Left lung (tissue), 10 donors: Measurements from ENCODE around the gene STK31. TPM values are rescaled to one million over a fixed set of nuclear protein-coding genes. Genes with fewer than 3 reads are reported as not detected.
"Not testable (repeated sequence)": the region's sequence is repeated elsewhere in the genome, so short reads cannot be mapped to it uniquely, and the experiment has no call there.

Experiments
- ATAC-seq: fragments of 200-7000 bp; cut with Tn5 transposase; one replicate; pipeline ENCODE4 v1.9.1; 2020; ENCODE audit warnings: moderate library complexity
- DNase-seq, 4 donors: peaks; one replicate each; pipeline ENCODE4 v3.0.0-alpha.2; 2013 to 2020
- H3K27ac ChIP-seq, 2 donors: fragments of 200-600 bp; sonication (generic) in 1 of 2; one replicate each; pipeline versions ENCODE4 v1.5.0 to v1.8.0; 2020 to 2021
- H3K27me3 ChIP-seq, 2 donors: fragments of 200-600 bp; sonication (generic) in 1 of 2; one replicate each; pipeline versions ENCODE4 v1.5.0 to v1.8.0; 2020 to 2021
- H3K36me3 ChIP-seq, 2 donors: fragments of 200-600 bp; sonication (generic) in 1 of 2; one replicate each; pipeline versions ENCODE4 v1.5.0 to v1.8.0; 2020 to 2021
- H3K4me1 ChIP-seq, 2 donors: fragments of 200-600 bp; one replicate each; pipeline ENCODE4 v1.8.0; 2021
- H3K4me3 ChIP-seq, 2 donors: fragments of 200-600 bp; sonication (generic) in 1 of 2; one replicate each; pipeline versions ENCODE4 v1.5.0 to v1.8.0; 2020 to 2021; ENCODE audit warnings: mild to moderate bottlenecking in 1 of 2
- H3K9me3 ChIP-seq, 2 donors: fragments of 200-600 bp; sonication (generic) in 1 of 2; one replicate each; pipeline versions ENCODE4 v1.5.0 to v1.8.0; 2020 to 2021
- intact Hi-C, 2 donors: fragments of 100-400 bp; cut with DNase I; formaldehyde crosslinking; loops; one replicate each; pipeline versions ENCODE4 v1.11.2 to v1.14.2; 2022
- polyA plus RNA-seq, 6 donors: library from polyadenylated mRNA; unstranded; fragments of 120-200 nt; gene quantifications; one replicate each; pipeline ENCODE4 v1.2.1, GENCODE V29; 2013; ENCODE audit not compliant: insufficient read length in 6 of 6
- total RNA-seq, 2 donors: library from RNA; stranded (reverse); fragmentation: NEBNext Ultra II Directional; extraction: Animal tissue kit (Norgen Biotek cat#: 25700); gene quantifications; one replicate each; pipeline ENCODE4 v1.2.1, GENCODE V29; 2021
- TF ChIP-seq, protein P1 (sequence below), 2 donors: fragments of 200-600 bp; sonication (generic) in 1 of 2; IDR thresholded peaks; one replicate each; pipeline versions ENCODE4 v1.5.0 to v1.8.0; 2021; ENCODE audit warnings: antibody characterized with exemption in 2 of 2
- donor health status: DM: no; HTN: yes; CAD: no.
- donor health status: DM: no; HTN: no; CAD: no.

The STK31 gene
- total and polyA plus RNA-seq, 8 donors, result 0.90 to 1.6 (median 1.3) TPM

DNA sequence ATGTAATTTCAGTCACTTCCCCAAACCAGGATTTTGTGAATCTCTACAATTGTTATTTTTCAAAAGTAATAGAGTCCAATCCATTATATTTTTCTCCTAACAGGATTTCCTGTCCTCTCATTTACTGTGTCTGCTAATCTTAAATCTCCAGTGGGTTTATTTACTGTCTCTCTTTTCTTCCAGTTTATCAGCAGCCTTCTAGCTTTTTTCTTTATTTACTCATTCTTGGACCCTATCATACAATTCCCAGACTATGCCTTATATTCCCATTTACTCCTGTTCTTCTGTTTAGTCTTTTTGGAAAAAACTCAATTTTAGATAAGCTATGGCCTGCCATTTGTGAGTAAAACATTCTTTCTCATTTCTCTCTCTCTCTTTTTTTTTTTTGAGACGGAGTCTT, 94.7 kb downstream of the STK31 start:
- H3K36me3 ChIP-seq, result no peaks in the 10 kb centered on the region
- peaks cover 0 to 3% of the 10 kb centered on the region in 2 donors for H3K9me3 ChIP-seq
- no peak overlapping the region for H3K27ac ChIP-seq
- TF ChIP-seq, protein P1, sequence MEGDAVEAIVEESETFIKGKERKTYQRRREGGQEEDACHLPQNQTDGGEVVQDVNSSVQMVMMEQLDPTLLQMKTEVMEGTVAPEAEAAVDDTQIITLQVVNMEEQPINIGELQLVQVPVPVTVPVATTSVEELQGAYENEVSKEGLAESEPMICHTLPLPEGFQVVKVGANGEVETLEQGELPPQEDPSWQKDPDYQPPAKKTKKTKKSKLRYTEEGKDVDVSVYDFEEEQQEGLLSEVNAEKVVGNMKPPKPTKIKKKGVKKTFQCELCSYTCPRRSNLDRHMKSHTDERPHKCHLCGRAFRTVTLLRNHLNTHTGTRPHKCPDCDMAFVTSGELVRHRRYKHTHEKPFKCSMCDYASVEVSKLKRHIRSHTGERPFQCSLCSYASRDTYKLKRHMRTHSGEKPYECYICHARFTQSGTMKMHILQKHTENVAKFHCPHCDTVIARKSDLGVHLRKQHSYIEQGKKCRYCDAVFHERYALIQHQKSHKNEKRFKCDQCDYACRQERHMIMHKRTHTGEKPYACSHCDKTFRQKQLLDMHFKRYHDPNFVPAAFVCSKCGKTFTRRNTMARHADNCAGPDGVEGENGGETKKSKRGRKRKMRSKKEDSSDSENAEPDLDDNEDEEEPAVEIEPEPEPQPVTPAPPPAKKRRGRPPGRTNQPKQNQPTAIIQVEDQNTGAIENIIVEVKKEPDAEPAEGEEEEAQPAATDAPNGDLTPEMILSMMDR (IDR thresholded peaks at IDR 0.05), result no peak
- intact Hi-C loops, result no loop called here
- ATAC-seq, result no peak
- no peaks in the 10 kb centered on the region for H3K27me3 ChIP-seq
- H3K4me1 ChIP-seq, result no peaks in the 10 kb centered on the region
- no peak overlapping the region for H3K4me3 ChIP-seq
- DNase-seq, result no peak

DNA sequence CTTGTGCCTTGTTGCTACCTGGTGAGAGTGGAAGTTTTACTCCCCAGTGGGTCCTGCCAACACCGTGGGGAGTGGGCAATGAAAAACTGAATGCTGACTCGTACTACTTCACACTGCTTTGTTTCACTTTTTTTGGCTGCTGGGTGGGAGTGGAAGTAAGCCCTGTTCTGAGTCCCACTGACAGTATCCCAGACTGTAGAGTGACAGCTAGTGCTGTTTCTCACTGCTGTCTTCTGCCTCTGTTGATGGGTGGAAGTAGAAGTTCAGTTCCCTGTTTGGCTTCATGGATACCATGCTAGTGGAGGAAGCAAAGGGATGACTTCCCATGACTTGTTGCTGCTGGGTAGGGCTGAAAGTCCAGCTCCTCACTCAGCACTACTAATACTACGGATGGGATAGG, 98.4 kb downstream of the STK31 start:
- intact Hi-C loops, result no loop called here

DNA sequence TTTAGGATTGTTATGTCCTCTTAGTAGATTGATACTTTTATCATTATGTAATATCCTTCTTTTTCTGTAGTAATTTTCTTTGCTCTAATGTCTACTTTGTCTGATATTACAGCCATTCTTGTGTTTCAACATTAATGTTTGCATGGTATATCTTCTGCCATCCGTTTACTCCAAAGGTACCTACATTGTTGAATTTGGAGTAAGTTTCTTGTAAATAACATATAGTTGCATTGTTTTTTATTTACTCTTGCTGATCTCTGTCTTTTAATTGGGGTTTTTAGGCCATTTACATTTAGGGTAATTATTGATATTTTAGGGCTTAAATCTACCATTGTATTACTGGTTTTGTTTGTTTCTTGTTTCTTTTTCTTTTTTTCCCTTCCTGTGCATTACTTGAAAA, 100.1 kb downstream of the STK31 start:
- H3K27ac ChIP-seq, result no peak overlapping the region
- intact Hi-C loops, result no loop called here
- H3K4me3 ChIP-seq, result no peak overlapping the region
- peaks cover 0 to 17% of the 10 kb centered on the region in 2 donors for H3K9me3 ChIP-seq
- H3K4me1 ChIP-seq, result no peaks in the 10 kb centered on the region
- DNase-seq (no peak), ATAC-seq (no peak)
- TF ChIP-seq, protein P1 (IDR thresholded peaks at IDR 0.05), result no peak
- no peaks in the 10 kb centered on the region for H3K27me3 ChIP-seq
- H3K36me3 ChIP-seq, result no peaks in the 10 kb centered on the region

More for the DNA sequence above, 98.4 kb downstream of the STK31 start:
- Histone ChIP-seq H3K4me3 (no peak overlapping the region), H3K27ac (no peak overlapping the region), H3K36me3 (no peaks in the 10 kb centered on the region), H3K9me3 (peaks cover 0 to 17% of the 10 kb centered on the region in 2 donors), H3K4me1 (no peaks in the 10 kb centered on the region), H3K27me3 (no peaks in the 10 kb centered on the region)
- no peak for DNase-seq
- TF ChIP-seq, protein P1 (IDR thresholded peaks at IDR 0.05), result no peak
- no peak for ATAC-seq

DNA sequence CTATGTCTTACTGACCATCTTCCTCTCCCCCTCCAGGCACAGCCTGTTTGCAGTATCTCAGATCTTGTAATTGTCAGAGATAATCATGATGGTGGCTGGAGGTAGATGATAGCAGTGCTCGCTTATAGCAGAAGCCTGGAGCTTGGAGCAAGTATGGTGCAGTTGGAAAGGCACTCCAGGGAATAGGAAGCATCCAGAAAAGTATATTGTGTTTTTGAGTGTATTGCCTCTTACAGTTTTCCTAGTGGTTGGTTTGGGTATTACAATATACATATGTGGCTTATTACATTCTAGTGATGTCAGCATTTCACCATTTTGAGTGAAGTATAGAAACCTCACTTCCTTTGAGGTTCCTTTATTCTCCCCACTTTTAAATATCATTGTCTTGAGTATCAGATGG, 101.5 kb downstream of the STK31 start:
- no peaks in the 10 kb centered on the region for H3K4me1 ChIP-seq
- peaks cover 0 to 17% of the 10 kb centered on the region in 2 donors for H3K9me3 ChIP-seq
- H3K27ac ChIP-seq, result no peak overlapping the region
- DNase-seq, result no peak
- H3K4me3 ChIP-seq, result no peak overlapping the region
- no peak for ATAC-seq
- no peaks in the 10 kb centered on the region for H3K36me3 ChIP-seq
- H3K27me3 ChIP-seq, result no peaks in the 10 kb centered on the region
- TF ChIP-seq, protein P1 (IDR thresholded peaks at IDR 0.05), result peak in 1 of 2 donors; percentile 10
- intact Hi-C loops, result no loop called here

DNA sequence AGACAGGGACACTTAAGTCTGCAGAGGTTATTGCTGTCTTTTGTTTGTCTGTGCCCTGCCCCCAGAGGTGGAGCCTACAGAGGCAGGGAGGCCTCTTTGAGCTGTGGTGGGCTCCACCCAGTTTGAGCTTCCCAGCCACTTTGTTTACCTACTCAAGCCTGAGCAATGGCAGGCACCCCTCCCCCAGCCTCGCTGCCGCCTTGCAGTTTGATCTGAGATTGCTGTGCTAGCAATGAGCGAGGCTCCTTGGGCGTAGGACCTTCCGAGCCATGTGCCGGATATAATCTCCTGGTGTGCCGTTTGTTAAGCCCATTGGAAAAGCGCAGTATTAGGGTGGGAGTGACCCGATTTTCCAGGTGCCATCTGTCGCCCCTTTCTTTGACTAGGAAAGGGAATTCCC, 118.1 kb downstream of the STK31 start:
- H3K4me1 ChIP-seq, H3K36me3 ChIP-seq, DNase-seq, H3K27me3 ChIP-seq, H3K27ac ChIP-seq, H3K4me3 ChIP-seq, intact Hi-C loops, ATAC-seq: not testable (repeated sequence)
- H3K9me3 ChIP-seq, result peaks cover 0 to 22% of the 10 kb centered on the region in 2 donors

DNA sequence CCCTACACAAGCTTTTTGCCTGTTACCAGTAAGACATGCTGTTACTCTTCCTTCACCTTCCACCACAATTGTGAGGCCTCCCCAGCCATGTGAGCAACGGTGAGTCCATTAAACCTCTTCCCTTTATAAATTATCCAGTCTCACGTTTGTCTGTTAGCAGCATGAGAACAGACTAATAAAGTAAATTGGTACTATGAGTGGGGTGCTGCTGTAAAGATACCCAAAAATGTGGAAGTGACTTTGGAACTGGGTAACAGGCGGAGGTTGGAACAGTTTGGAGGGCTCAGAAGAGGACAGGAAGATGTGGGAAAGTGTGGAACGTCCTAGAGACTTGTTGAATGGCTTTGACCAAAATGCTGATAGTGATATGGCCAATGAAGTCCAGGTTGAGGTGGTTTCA, 122.7 kb downstream of the STK31 start:
- intact Hi-C loops, H3K4me1 ChIP-seq, H3K27me3 ChIP-seq, DNase-seq, H3K27ac ChIP-seq, ATAC-seq, H3K4me3 ChIP-seq, H3K36me3 ChIP-seq: not testable (repeated sequence)
- H3K9me3 ChIP-seq, result peaks cover 0 to 48% of the 10 kb centered on the region in 2 donors
